Kidney epithelial cell (primary cell): ENCODE results near the gene C3. TPM values are rescaled to one million over a fixed set of nuclear protein-coding genes. Genes with fewer than 3 reads are reported as not detected.

ENCODE experiments used
- DNase-seq: peaks from one replicate; pipeline ENCODE4 v3.0.0-alpha.2; 2010; ENCODE audit warnings: low read depth
- H3K27me3 ChIP-seq: 2 replicates; pipeline ENCODE4 v1.6.0; 2011; ENCODE audit warnings: low read length; ENCODE audit not compliant: control insufficient read depth, insufficient read depth
- H3K36me3 ChIP-seq: 2 replicates; pipeline ENCODE4 v1.5.1; 2011; ENCODE audit warnings: low read length; ENCODE audit not compliant: control insufficient read depth, insufficient read depth
- H3K4me3 ChIP-seq: 2 replicates; pipeline ENCODE4 v1.5.1; 2011; ENCODE audit warnings: low read depth, mild to moderate bottlenecking, control low read depth, low read length
- total RNA-seq: library from RNA; depleted of rRNA; stranded (reverse); fragments of >200 nt; gene quantifications from 2 replicates; pipeline ENCODE4 v1.2.3, GENCODE V29; 2015
- TF ChIP-seq, protein P1 (sequence below): IDR thresholded peaks from 2 replicates; pipeline ENCODE4 v1.5.1; 2011; ENCODE audit warnings: mild to moderate bottlenecking, moderate library complexity, low read length, control low read depth, inconsistent platforms; ENCODE audit not compliant: insufficient read depth, poor library complexity, severe bottlenecking

Gene C3
- total RNA-seq, 1 donor from 2014 or later, result 58.5 TPM

DNA sequence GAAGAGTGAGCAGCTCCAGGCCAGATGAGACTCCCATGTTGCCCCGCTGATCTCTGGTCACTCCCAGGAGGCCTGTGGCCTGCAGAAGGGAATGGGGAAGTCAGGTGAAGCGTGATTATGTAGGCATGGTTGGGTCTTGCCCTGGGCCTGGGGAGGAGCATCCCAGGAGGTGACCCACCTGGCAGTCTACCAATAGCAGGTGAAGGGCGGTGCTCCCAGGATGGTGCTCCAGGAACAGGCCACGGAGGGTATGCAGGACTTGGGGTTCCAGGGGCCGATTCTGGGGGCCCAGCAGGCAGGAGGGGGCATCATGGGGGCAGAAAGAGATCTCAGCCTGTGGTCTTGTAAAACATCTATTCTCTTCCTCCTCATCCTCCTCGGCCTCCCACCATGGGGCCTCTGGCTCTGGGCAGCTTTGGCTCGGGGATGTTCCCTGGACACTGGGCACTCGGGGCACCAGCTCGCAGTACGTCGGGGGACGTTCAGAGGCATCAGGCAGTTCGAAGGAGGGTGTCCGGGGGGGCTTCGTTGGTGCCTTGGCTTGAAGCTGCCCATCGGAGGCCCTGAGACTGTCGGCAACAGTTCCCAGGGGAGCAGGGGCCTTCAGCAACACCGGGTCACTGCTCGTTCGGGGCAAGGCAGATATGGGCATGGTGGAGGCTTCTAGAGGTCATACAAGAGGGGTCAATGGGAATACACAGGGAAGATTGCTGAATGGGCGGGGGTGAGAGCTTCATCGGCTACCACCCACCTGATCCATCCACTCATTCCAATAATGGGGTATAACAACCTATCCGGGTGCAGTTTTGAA lies 34.4 kb upstream of the C3 start:
- TF ChIP-seq, protein P1, sequence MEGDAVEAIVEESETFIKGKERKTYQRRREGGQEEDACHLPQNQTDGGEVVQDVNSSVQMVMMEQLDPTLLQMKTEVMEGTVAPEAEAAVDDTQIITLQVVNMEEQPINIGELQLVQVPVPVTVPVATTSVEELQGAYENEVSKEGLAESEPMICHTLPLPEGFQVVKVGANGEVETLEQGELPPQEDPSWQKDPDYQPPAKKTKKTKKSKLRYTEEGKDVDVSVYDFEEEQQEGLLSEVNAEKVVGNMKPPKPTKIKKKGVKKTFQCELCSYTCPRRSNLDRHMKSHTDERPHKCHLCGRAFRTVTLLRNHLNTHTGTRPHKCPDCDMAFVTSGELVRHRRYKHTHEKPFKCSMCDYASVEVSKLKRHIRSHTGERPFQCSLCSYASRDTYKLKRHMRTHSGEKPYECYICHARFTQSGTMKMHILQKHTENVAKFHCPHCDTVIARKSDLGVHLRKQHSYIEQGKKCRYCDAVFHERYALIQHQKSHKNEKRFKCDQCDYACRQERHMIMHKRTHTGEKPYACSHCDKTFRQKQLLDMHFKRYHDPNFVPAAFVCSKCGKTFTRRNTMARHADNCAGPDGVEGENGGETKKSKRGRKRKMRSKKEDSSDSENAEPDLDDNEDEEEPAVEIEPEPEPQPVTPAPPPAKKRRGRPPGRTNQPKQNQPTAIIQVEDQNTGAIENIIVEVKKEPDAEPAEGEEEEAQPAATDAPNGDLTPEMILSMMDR, result no peak
- no peaks in the 10 kb centered on the region for H3K36me3 ChIP-seq
- no peaks in the 10 kb centered on the region for H3K27me3 ChIP-seq
- H3K4me3 ChIP-seq, result no peak overlapping the region
- no peak for DNase-seq

DNA sequence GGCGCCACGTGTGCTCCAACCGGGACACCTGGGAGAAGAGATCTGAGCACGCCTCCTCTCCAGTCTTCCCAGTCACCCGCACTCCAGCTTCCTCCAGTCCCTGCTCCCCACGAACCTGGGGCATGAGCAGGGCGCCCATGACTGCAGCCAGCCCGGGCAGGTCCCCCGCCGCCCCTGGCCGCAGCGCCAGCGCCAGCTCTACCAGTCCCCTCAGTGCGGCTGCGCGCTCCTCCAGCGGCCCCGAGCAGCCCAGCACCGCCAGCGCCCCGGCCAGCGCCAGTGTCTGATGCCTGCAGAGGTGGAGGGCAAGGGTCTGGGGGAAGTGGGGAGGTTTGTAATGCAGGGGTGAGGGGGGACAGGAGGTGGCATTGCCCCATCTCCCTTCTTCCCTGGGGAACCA lies 33.7 kb upstream of the C3 start:
- Histone ChIP-seq H3K4me3 (no peak overlapping the region), H3K36me3 (no peaks in the 10 kb centered on the region), H3K27me3 (no peaks in the 10 kb centered on the region)
- no peak for DNase-seq
- TF ChIP-seq, protein P1, result no peak

- H3K36me3 ChIP-seq, result no peaks in the 10 kb centered on the region
- H3K4me3 ChIP-seq, result peak overlapping the region; percentile 2
- TF ChIP-seq, protein P1, result peak; percentile 40
- no peaks in the 10 kb centered on the region for H3K27me3 ChIP-seq
- DNase-seq, result no peak
Measured at GRCh38 chr19:6753178-6754031, 33.0 kb upstream of the C3 start.

- no peak for DNase-seq
- TF ChIP-seq, protein P1, result no peak
- Histone ChIP-seq H3K4me3 (no peak overlapping the region), H3K27me3 (no peaks in the 10 kb centered on the region), H3K36me3 (no peaks in the 10 kb centered on the region)
Measured at GRCh38 chr19:6752256-6753177, 32.1 kb upstream of the C3 start.

DNA sequence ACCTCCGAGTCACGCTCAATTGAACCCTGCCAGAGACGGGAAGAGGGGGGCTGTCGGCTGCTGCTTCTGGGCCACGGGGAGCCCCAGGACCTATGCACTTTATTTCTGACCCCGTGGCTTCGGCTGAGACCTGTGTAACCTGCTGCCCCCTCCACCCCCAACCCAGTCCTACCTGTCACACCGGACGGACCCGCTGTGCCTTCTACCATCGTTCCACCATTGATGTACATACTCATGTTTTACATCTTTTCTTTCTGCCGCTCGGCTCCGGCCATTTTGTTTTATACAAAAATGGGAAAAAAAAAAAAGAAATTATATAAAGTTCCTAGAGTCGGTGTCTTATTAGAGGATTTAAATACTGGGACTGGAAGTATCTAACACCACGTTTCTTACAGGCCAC lies 30.7 kb upstream of the C3 start:
- TF ChIP-seq, protein P1, result no peak
- DNase-seq, result no peak
- Histone ChIP-seq H3K27me3 (no peaks in the 10 kb centered on the region), H3K4me3 (no peak overlapping the region), H3K36me3 (no peaks in the 10 kb centered on the region)
